SH-SY5Y (cell line): Measurements from ENCODE around the gene TEX22.

Experiments used
- GATA2 ChIP-seq: IDR thresholded peaks from 2 replicates; pipeline ENCODE4 v1.6.1; 2011; ENCODE audit warnings: mild to moderate bottlenecking, low read depth, low read length
- GATA3 ChIP-seq: IDR thresholded peaks from 2 replicates; pipeline ENCODE4 v1.6.1; 2011; ENCODE audit warnings: low read depth, mild to moderate bottlenecking, low read length, moderate library complexity

TEX22 gene

DNA sequence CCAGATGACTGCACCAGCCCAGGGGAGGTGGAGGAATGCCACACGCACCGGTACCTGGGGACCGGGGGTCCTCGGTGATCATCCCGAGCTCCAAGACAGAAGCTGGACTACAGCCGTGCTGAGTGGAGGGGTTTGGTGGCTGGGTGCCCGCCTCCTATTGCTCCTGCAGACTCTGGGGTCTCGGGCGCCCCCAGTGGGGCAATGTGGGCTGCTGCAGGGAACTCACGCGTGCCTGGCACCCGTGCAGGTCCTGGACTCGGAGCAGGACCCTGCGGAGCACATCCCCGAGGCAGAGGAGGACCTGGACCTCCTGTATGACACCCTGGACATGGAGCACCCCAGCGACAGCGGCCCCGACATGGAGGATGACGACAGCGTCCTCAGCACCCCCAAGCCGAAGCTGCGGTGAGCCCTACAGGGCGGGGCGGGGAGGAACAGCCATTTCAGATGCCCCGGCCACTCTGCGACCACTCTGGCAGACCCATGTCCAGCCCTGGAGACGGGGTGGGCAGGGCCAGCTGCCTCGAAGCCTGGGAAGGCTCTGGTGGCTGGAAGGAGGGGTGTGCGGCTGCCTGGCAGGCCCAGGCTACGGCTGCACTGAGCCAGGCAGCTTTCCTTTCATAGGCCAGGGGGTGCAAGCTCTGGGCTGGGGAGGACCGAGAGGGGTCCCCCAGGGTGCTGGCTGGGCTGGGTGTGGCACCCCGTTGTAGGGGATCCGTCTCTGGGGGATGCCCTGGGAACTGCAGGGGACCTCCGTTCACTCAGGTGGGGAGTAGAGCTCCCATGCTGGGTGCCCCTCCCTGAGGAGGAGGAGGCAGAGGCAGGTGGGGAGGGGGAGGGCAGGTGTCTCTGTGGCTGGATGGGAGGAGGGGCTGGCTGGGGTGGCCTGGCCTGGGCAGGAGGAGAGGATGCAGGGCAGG, 21.6 kb upstream of the TEX22 start:
- TF ChIP-seq GATA2 (no peak), GATA3 (no peak)

- TF ChIP-seq GATA2 (no peak), GATA3 (no peak)
Observed at GRCh38 chr14:105377555-105378182, 20.7 kb upstream of the TEX22 start.

- TF ChIP-seq GATA3 = no peak
- no peak for TF ChIP-seq GATA2
Observed at GRCh38 chr14:105378199-105378598, 20.1 kb upstream of the TEX22 start.

DNA sequence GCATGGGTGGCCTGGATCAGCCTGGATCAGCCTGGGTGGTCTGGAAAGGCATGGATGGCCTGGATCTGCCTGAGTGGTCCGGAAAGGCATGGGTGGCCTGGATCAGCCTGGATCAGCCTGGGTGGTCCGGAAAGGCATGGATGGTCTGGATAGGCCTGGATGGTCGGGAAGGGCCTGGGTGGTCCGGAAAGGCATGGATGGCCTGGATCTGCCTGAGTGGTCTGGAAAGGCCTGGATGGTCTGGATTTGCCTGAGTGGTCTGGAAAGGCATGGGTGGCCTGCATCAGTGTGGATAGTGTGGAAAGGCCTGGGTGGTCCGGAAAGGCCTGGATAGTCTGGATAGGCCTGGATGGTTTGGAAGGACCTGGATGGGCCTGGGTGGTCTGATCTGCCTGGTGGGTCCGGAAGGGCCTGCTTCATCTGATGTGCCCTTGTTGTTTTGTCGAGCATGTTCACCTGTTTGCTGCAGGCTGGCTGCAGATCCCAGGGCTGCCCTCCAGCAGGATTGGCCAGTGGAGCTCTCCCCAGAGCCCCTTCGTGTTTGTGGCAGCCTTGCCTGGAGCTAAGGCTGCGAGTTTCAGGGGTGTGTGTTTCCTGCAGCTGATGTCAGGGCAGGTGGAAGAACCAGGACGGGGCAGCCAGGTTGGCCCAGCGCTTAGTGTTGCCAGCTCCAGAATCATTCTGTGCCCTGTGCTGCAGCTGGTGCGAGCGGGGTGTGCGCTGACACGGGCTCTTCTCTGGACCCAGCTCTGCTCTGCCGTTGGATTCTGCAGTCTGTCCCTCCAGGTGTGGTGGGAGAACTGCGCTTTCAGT, 19.3 kb upstream of the TEX22 start:
- TF ChIP-seq GATA3 = no peak

GRCh38 chr14:105379946-105380345, 18.4 kb upstream of the TEX22 start:
- TF ChIP-seq GATA2 (no peak), GATA3 (no peak)

DNA sequence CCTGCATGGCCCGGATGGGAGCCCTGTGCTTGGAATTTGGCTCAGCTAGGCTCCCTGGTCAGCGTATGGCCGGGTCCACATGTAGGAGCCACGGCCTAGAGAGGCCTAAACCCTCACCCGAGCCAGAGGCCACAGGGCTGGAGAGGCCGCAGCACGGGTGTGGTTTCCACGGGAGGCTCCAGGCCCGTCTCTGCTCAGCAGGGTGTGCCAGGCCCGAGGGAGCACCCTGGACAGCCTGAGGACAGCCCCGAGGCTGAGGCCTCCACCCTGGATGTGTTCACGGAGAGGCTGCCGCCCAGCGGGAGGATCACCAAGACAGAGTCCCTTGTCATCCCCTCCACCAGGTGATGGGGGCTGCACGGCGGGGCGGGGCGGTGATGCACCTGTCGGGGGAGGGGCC, 17.6 kb upstream of the TEX22 start:
- TF ChIP-seq GATA2 = no peak
- no peak for TF ChIP-seq GATA3

GRCh38 chr14:105381446-105382342, 16.6 kb upstream of the TEX22 start:
- no peak for TF ChIP-seq GATA2

- TF ChIP-seq GATA2 (no peak), GATA3 (no peak)
Observed at GRCh38 chr14:105382343-105383082, 15.8 kb upstream of the TEX22 start.

GRCh38 chr14:105383083-105383730, 15.1 kb upstream of the TEX22 start:
- TF ChIP-seq GATA2 (no peak), GATA3 (no peak)

DNA sequence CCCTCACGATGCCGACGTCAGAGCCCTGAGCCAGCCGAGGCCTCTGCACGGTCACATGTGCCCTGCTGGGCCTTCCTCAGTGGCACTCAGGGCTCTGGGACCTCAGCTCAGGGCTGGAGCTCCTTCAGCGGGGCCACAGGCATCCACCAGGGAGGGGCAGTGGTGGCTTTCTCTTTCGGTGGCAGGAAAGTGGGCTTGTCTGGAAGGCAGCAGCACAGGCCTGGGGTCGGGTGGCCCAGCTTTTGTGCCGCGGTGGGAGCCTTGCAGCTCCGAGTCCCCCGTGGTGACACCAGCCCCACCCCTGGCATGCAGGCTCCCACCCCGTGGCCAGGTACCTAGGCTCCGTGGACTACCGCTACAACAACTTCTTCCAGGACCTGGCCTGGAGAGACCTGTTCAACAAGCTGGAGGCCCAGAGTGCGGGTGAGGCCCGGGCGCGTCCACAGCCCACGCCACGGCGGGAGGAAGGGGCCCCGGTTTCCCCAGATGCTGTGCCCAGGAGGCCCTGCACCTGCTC, 14.2 kb upstream of the TEX22 start:
- no peak for TF ChIP-seq GATA3
- TF ChIP-seq GATA2 = no peak

GRCh38 chr14:105384605-105385321, 13.6 kb upstream of the TEX22 start:
- TF ChIP-seq GATA3 = no peak
- TF ChIP-seq GATA2 = no peak

- no peak for TF ChIP-seq GATA3
- TF ChIP-seq GATA2 = no peak
Observed at GRCh38 chr14:105385322-105385637, 13.1 kb upstream of the TEX22 start.
